SK-MEL-5 (cell line): ENCODE measurements around the gene EXOC3. TPM values are rescaled to one million over a fixed set of nuclear protein-coding genes. Genes with fewer than 3 reads are reported as not detected.
"Not testable (repeated sequence)": the region's sequence is repeated elsewhere in the genome, so short reads cannot be mapped to it uniquely, and the experiment has no call there.

Experiments
- DNase-seq: peaks from one replicate; pipeline ENCODE4 v3.0.0-alpha.2; 2016; ENCODE audit warnings: low read depth, low spot score
- in situ Hi-C: cut with HindIII; loops from 2 replicates; pipeline ENCODE4 v1.10.0; 2016; ENCODE audit warnings: low sequenced_read_pairs, high pct_unique_total_duplicates, low pct_unique_long_range_greater_than_20kb
- total RNA-seq: library from RNA; depleted of rRNA; stranded (reverse); fragments of >200 nt; shearing (Covaris generic); gene quantifications from 2 replicates; pipeline ENCODE4 v1.2.3, GENCODE V29; 2014

EXOC3 gene
- total RNA-seq, 1 experiment from 2014 or later, result 50.2 TPM

GRCh38 chr5:462051-462481 is 19.1 kb downstream of the EXOC3 start:
- in situ Hi-C loops, result no loop called here
- no peak for DNase-seq

- in situ Hi-C loops, result no loop called here
- no peak for DNase-seq
These were observed 20.3 kb downstream of the EXOC3 start for GRCh38 chr5:463301-463700.

GRCh38 chr5:463952-464351 is 21.0 kb downstream of the EXOC3 start:
- in situ Hi-C loops, result no loop called here
- no peak for DNase-seq

GRCh38 chr5:464446-464842 is 21.5 kb downstream of the EXOC3 start:
- in situ Hi-C loops, result no loop called here
- DNase-seq, result no peak

- DNase-seq, result no peak
- in situ Hi-C loops, result no loop called here
These were observed 22.0 kb downstream of the EXOC3 start for GRCh38 chr5:464843-465590.

- in situ Hi-C loops, result no loop called here
- DNase-seq, result no peak
These were observed 22.8 kb downstream of the EXOC3 start for GRCh38 chr5:465591-466403.

- no peak for DNase-seq
- in situ Hi-C loops, result no loop called here
These were observed 23.8 kb downstream of the EXOC3 start for GRCh38 chr5:466661-467310.

- no peak for DNase-seq
- in situ Hi-C loops, result no loop called here
These were observed 25.4 kb downstream of the EXOC3 start for GRCh38 chr5:468401-468800.

GRCh38 chr5:469752-470483 is 26.9 kb downstream of the EXOC3 start:
- DNase-seq, result no peak
- in situ Hi-C loops, result no loop called here

GRCh38 chr5:470961-471749 is 28.2 kb downstream of the EXOC3 start:
- DNase-seq, result no peak
- in situ Hi-C loops, result no loop called here

- no peak for DNase-seq
- in situ Hi-C loops, result no loop called here
These were observed 28.7 kb downstream of the EXOC3 start for GRCh38 chr5:471750-472058.

GRCh38 chr5:472076-472655 is 29.2 kb downstream of the EXOC3 start:
- DNase-seq, result peak; percentile 16
- in situ Hi-C loops, result no loop called here

- in situ Hi-C loops, result no loop called here
- peak; percentile 86 for DNase-seq
These were observed 29.9 kb downstream of the EXOC3 start for GRCh38 chr5:472656-473550.

- peak; percentile 48 for DNase-seq
- in situ Hi-C loops, result no loop called here
These were observed 30.7 kb downstream of the EXOC3 start for GRCh38 chr5:473551-474192.

GRCh38 chr5:474232-474839 is 31.4 kb downstream of the EXOC3 start:
- DNase-seq, in situ Hi-C loops: not testable (repeated sequence)
